ENCODE results near the gene KIF2C.

- TF ChIP-seq CTCF (conservative IDR thresholded peaks at IDR 0.05; ENCODE audit: low read length) (no peak), EZH2phosphoT487 (IDR thresholded peaks at IDR 0.05; ENCODE audit: borderline replicate concordance, low read depth, low read length) (no peak)
These were observed 47.9 kb downstream of the KIF2C start for GRCh38 chr1:44787506-44787905.

Measured in OCI-LY7 (cell line).